NT2/D1 (cell line): ENCODE results near the gene CDA.

Source experiments
- DNase-seq: peaks from one replicate; pipeline ENCODE4 v3.0.0-alpha.2; 2011; ENCODE audit warnings: low read depth, low spot score
- H3K27me3 ChIP-seq: 2 replicates; pipeline ENCODE4 v1.6.0; 2011; ENCODE audit warnings: mild to moderate bottlenecking; ENCODE audit not compliant: insufficient read length, insufficient read depth
- H3K36me3 ChIP-seq: 2 replicates; pipeline ENCODE4 v1.6.1; 2011; ENCODE audit warnings: mild to moderate bottlenecking, low read length, mixed read lengths; ENCODE audit not compliant: insufficient read depth, insufficient read length
- H3K4me1 ChIP-seq: 2 replicates; pipeline ENCODE4 v1.5.1; 2011; ENCODE audit not compliant: insufficient read depth, insufficient read length
- H3K4me3 ChIP-seq: 2 replicates; pipeline ENCODE4 v1.5.1; 2011; ENCODE audit warnings: low read depth; ENCODE audit not compliant: insufficient read length
- H3K9ac ChIP-seq: 2 replicates; pipeline ENCODE4 v1.6.0; 2011; ENCODE audit warnings: low read depth; ENCODE audit not compliant: insufficient read length
- H3K9me3 ChIP-seq: 2 replicates; pipeline ENCODE4 v1.5.1; 2011; ENCODE audit warnings: mild to moderate bottlenecking, low read length; ENCODE audit not compliant: insufficient read depth
- SUZ12 ChIP-seq: IDR thresholded peaks from 2 replicates; pipeline ENCODE4 v1.6.1; 2011; ENCODE audit not compliant: insufficient read length, insufficient read depth; ENCODE audit errors: extremely low read depth
- YY1 ChIP-seq: IDR thresholded peaks from 2 replicates; pipeline ENCODE4 v1.6.1; 2011; ENCODE audit not compliant: insufficient read length, insufficient read depth
- ZNF274 ChIP-seq: IDR thresholded peaks from 2 replicates; pipeline ENCODE4 v1.6.1; 2011; ENCODE audit warnings: mild to moderate bottlenecking, low read depth, low read length

CDA gene

DNA sequence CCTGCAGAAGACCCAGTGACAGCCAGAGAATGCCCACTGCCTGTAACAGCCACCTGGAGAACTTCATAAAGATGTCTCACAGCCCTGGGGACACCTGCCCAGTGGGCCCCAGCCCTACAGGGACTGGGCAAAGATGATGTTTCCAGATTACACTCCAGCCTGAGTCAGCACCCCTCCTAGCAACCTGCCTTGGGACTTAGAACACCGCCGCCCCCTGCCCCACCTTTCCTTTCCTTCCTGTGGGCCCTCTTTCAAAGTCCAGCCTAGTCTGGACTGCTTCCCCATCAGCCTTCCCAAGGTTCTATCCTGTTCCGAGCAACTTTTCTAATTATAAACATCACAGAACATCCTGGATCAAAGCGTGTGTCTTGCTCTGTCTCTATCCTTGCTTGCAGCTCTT lies 29.7 kb downstream of the CDA start:
- Histone ChIP-seq H3K27me3 (no peaks in the 10 kb centered on the region), H3K9me3 (no peaks in the 10 kb centered on the region), H3K4me1 (peaks cover 4% of the 10 kb centered on the region), H3K9ac (no peak overlapping the region), H3K36me3 (no peaks in the 10 kb centered on the region), H3K4me3 (no peak overlapping the region)
- no peak for DNase-seq
- no peak for TF ChIP-seq ZNF274
- no peak for TF ChIP-seq YY1
- no peak for TF ChIP-seq SUZ12

DNA sequence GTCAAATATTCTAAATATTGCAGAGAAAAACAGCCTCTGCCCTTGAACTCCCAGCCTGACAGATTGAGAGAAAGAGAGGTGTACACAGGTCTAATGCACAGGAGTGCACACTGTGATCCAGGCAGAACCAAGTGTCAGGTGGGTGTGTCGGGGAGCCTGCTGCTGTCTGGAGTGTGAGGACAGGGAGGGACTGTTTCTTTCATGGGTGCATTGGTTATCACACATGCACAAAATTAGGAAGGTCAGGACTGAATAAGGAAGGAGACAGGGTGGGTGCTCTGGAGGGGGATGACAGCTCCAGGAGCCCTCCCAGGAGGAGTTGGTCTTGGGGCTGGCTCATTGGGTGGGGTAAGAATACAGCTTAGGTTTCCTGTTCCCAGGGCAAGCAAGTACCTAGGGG lies 31.1 kb downstream of the CDA start:
- no peak for TF ChIP-seq SUZ12
- no peak for TF ChIP-seq ZNF274
- no peak for TF ChIP-seq YY1
- H3K36me3 ChIP-seq = no peaks in the 10 kb centered on the region

DNA sequence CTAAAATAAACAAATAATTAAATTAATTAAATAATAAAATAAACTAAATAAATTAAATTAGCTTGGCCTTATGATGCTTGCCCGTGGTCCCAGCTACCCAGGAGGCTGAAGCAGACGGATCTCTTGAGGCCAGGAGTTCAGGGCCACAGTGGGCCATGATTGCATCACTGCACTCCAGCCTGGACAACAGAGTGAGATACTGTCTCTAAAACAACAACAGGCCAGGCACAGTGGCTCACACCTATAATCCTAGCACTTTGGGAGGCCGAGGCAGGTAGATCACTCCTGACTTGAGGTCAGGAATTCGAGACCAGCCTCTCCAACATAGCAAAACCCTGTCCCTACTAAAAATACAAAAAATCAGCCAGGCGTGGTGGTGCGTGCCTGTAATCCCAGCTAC lies 32.1 kb downstream of the CDA start:
- no peak for DNase-seq
- Histone ChIP-seq H3K4me1 (peaks cover 2% of the 10 kb centered on the region), H3K9ac (no peak overlapping the region), H3K36me3 (no peaks in the 10 kb centered on the region), H3K27me3 (no peaks in the 10 kb centered on the region), H3K9me3 (no peaks in the 10 kb centered on the region; the same call in 1 of the 2 replicates), H3K4me3 (no peak overlapping the region)
- TF ChIP-seq ZNF274 = no peak

More for the DNA sequence above, 31.1 kb downstream of the CDA start:
- H3K9ac ChIP-seq = no peak overlapping the region
- peaks cover 2% of the 10 kb centered on the region for H3K4me1 ChIP-seq
- H3K4me3 ChIP-seq = no peak overlapping the region
- DNase-seq = no peak
- no peaks in the 10 kb centered on the region for H3K27me3 ChIP-seq
- no peaks in the 10 kb centered on the region; the same call in 1 of the 2 replicates for H3K9me3 ChIP-seq

DNA sequence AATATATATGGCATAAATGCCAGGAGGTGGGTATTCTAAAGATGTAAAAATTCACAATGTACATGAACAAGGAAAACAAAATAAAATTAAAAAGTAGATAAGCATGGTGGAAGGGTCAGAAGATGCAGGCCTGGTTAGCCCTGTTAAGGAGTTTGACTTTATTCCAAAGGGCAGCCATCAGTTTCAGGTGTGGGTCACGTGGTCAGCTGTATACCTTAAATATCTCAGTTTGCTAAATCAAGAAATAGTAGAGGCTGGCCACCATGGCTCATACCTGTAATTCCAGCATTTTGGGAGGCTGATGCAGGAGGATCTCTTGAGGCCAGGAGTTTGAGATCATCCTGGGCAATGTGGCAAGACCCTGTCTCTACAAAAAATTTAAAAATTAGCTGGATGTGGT lies 35.8 kb downstream of the CDA start:
- Histone ChIP-seq H3K27me3 (no peaks in the 10 kb centered on the region), H3K9ac (no peak overlapping the region), H3K4me3 (no peak overlapping the region), H3K36me3 (no peaks in the 10 kb centered on the region), H3K4me1 (no peaks in the 10 kb centered on the region), H3K9me3 (peaks cover 24% of the 10 kb centered on the region)
- TF ChIP-seq ZNF274 (no peak), YY1 (no peak), SUZ12 (no peak)
- no peak for DNase-seq

DNA sequence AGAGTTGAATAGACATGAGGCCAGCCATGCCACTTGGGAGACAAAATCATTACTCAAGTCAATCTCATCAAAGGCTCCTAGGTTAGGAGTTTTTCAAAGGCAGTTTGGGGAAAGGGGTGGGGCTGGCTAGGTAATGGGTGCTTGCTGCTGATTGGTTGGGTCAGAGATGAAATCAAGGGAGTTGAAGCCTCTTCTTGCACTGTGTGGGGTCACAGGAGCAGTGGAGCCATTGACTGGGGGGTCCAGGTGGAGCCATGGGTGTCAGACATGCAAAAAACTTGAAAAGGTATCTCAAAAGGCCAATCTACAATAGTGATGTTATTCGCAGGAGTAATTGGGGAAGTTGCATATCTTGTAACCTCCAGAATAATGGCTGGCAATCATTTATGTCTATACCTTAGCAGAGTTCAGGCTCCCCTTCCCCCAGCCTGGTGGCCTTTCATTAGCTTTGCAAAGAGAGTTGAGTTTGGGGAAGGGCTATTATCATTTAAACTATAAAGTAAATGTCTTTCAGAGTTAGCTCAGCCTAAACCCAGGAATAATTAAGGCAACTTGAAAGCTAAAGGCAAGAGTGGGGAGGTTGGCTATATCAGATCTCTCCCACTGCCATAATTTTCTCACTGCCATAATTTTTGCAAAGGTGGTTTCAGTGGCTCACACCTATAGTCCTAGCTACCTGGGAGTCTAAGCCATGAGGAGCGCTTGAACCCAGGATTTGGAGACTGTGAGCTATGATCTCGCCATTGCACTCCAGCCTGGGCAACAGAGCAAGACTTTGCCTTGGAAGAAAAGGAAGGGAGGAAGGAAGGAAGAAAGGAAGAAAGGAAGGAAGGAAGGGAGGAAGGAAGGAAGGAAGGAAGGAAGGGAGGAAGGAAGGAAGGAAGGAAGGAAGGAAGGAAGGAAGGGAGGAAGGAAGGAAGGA lies 36.5 kb downstream of the CDA start:
- Histone ChIP-seq H3K9ac (no peak overlapping the region), H3K9me3 (peaks cover 24% of the 10 kb centered on the region), H3K4me3 (no peak overlapping the region), H3K4me1 (no peaks in the 10 kb centered on the region), H3K27me3 (no peaks in the 10 kb centered on the region), H3K36me3 (no peaks in the 10 kb centered on the region)
- DNase-seq = no peak
- no peak for TF ChIP-seq YY1
- no peak for TF ChIP-seq SUZ12
- no peak for TF ChIP-seq ZNF274

DNA sequence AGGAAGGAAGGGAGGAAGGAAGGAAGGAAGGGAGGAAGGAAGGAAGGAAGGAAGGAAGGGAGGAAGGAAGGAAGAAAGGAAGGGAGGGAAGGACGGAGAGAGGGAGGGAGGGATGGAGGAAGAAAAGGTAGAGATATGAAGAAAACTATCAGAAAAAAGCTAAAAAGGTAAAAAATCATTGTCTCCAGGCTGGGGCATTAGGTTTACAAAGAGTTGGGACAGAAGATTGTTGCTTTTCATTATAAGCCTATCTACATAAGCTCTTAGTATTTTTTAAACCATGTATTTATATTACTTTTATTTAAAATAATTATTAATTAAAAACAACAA lies 37.2 kb downstream of the CDA start:
- peaks cover 24% of the 10 kb centered on the region for H3K9me3 ChIP-seq
- DNase-seq = no peak
- H3K4me1 ChIP-seq = no peaks in the 10 kb centered on the region
- TF ChIP-seq ZNF274 (no peak), YY1 (no peak), SUZ12 (no peak)
- H3K4me3 ChIP-seq = no peak overlapping the region
- H3K36me3 ChIP-seq = no peaks in the 10 kb centered on the region
- H3K9ac ChIP-seq = no peak overlapping the region
- no peaks in the 10 kb centered on the region for H3K27me3 ChIP-seq

DNA sequence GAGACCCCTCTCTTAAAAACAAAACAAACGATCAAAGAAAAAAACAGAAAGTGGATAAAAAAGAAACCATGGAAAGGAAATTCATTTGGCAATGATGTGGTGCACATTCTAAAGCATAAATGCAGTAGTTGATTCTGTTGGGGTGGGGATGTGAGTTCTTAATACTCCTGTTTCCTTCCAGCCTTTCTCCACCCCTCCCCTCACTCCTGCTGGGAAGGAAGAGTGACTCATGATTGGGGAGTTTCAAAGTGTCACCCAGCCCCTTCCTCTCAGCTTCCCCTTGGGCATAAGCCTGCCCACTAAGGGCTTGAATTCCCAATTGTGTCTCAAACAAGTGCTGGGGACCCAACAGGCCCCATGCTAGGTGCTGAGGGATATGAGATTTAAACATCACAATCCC lies 37.6 kb downstream of the CDA start:
- H3K27me3 ChIP-seq = no peaks in the 10 kb centered on the region
- H3K4me1 ChIP-seq = no peaks in the 10 kb centered on the region
- TF ChIP-seq YY1 (no peak), ZNF274 (no peak), SUZ12 (no peak)
- DNase-seq = no peak
- H3K9ac ChIP-seq = no peak overlapping the region
- H3K4me3 ChIP-seq = no peak overlapping the region
- peaks cover 24% of the 10 kb centered on the region for H3K9me3 ChIP-seq
- no peaks in the 10 kb centered on the region for H3K36me3 ChIP-seq
